ENCODE results near the gene KLF16.

DNA sequence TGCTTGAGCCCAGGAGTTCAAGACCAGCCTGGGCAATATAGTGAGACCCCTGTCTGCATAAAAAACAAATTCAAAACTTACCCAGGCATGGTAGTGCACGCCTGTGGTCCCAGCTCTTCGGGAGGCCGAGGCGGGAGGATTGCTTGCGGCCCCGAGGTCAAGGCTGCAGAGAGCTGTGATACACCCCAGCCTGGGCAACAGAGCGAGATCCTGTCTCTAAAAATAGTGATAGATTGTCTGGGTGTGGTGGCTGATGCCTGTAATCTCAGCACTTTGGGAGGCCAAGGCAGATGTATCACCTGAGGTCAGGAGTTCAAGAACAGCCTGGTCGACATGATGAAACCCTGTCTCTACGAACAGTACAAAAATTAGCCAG, 4.0 kb upstream of the KLF16 start:
- TF ChIP-seq, protein P1, sequence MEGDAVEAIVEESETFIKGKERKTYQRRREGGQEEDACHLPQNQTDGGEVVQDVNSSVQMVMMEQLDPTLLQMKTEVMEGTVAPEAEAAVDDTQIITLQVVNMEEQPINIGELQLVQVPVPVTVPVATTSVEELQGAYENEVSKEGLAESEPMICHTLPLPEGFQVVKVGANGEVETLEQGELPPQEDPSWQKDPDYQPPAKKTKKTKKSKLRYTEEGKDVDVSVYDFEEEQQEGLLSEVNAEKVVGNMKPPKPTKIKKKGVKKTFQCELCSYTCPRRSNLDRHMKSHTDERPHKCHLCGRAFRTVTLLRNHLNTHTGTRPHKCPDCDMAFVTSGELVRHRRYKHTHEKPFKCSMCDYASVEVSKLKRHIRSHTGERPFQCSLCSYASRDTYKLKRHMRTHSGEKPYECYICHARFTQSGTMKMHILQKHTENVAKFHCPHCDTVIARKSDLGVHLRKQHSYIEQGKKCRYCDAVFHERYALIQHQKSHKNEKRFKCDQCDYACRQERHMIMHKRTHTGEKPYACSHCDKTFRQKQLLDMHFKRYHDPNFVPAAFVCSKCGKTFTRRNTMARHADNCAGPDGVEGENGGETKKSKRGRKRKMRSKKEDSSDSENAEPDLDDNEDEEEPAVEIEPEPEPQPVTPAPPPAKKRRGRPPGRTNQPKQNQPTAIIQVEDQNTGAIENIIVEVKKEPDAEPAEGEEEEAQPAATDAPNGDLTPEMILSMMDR (IDR thresholded peaks at IDR 0.05; ENCODE audit: poor library complexity), result no peak
- TF ChIP-seq EZH2phosphoT487 (IDR thresholded peaks at IDR 0.05; ENCODE audit: low read depth, severe bottlenecking, unreplicated experiment) (no peak), EZH2 (IDR thresholded peaks at IDR 0.05; ENCODE audit: borderline replicate concordance) (no peak)

All from hepatocyte (in vitro differentiated cells).